ENCODE measurements around the gene TANGO2.

The TANGO2 gene

DNA sequence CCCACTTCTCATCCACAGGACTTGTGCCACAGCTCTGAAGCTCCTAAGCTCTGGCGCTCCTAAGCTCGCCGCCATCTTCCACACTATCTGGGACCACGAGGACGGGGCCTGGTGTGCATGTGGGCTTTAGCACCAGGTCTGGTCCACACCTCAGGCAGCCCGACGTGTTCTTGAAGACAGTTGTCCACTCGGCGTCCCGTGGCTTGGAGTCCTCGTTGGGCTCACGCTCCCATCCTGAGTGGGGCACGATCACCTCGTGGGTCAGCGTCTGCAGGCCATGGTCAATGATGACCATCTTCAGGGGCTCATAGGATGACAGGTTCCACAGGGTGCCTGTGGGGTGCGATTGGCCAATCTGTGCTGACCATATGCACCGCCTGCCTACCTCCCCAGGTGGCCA is 42.2 kb upstream of the TANGO2 start:
- H4K8ac ChIP-seq (ENCODE audit: low read length), result no peak overlapping the region
- H3K27me3 ChIP-seq (ENCODE audit: control insufficient read depth in 1 of 2, insufficient read depth in 1 of 2, low read length in 2 of 2), result peaks cover 0 to 8% of the 10 kb centered on the region in 2 experiments
- DNase-seq, result no peak
- H3K4me1 ChIP-seq (ENCODE audit: control insufficient read depth, insufficient read depth, low read depth, low read length), result peaks cover 40% of the 10 kb centered on the region
- H3K79me1 ChIP-seq (replicated peaks; ENCODE audit: low read length, poor library complexity, severe bottlenecking), result peaks cover 20% of the 10 kb centered on the region
- no peak overlapping the region for H3K23ac ChIP-seq (ENCODE audit: low read length in 2 of 2)
- H3K9me3 ChIP-seq (ENCODE audit: control insufficient read depth, low read length), result no peaks in the 10 kb centered on the region
- no peak overlapping the region for H2AFZ ChIP-seq (ENCODE audit: low read depth, low read length)
- no peak overlapping the region for H2BK5ac ChIP-seq (ENCODE audit: low read depth, low read length, poor library complexity, severe bottlenecking)
- H3K27ac ChIP-seq (ENCODE audit: low read length, poor library complexity, severe bottlenecking), result no peak overlapping the region
- no peak overlapping the region for H2BK15ac ChIP-seq (ENCODE audit: low read depth, poor library complexity, severe bottlenecking)
- H3K18ac ChIP-seq (ENCODE audit: low read depth in 1 of 2, low read length in 2 of 2), result no peak overlapping the region
- 97% methylated on average over 16 of the region's 17 CpGs for WGBS
- H3K9ac ChIP-seq (ENCODE audit: low read length), result no peak overlapping the region
- no peak overlapping the region for H3K4ac ChIP-seq (ENCODE audit: low read depth in 1 of 2, low read length in 2 of 2)
- H3K14ac ChIP-seq (ENCODE audit: low read length in 2 of 2), result no peak overlapping the region
- H4K91ac ChIP-seq (ENCODE audit: low read length), result no peak overlapping the region
- H2AK5ac ChIP-seq (ENCODE audit: low read length, severe bottlenecking), result no peak overlapping the region
- no peak overlapping the region for H3K4me2 ChIP-seq (ENCODE audit: low read length, poor library complexity, severe bottlenecking)
- H2BK120ac ChIP-seq (ENCODE audit: low read depth, low read length), result no peak overlapping the region
- H3K4me3 ChIP-seq (ENCODE audit: insufficient read depth in 1 of 2, low read depth in 1 of 2, low read length in 2 of 2), result no peak overlapping the region
- no peak overlapping the region for H2BK12ac ChIP-seq (ENCODE audit: low read length in 2 of 2)
- peaks cover 5 to 64% of the 10 kb centered on the region in 2 experiments for H3K36me3 ChIP-seq (ENCODE audit: control insufficient read depth in 1 of 2, insufficient read depth in 2 of 2, low read depth in 1 of 2, low read length in 2 of 2)

- no peak overlapping the region for H3K4ac ChIP-seq (ENCODE audit: low read depth in 1 of 2, low read length in 2 of 2)
- peaks cover 41% of the 10 kb centered on the region for H3K4me1 ChIP-seq (ENCODE audit: control insufficient read depth, insufficient read depth, low read depth, low read length)
- H3K36me3 ChIP-seq (ENCODE audit: control insufficient read depth in 1 of 2, insufficient read depth in 2 of 2, low read depth in 1 of 2, low read length in 2 of 2), result peaks cover 5 to 61% of the 10 kb centered on the region in 2 experiments
- DNase-seq, result no peak
- H2BK120ac ChIP-seq (ENCODE audit: low read depth, low read length), result no peak overlapping the region
- no peak overlapping the region for H2AK5ac ChIP-seq (ENCODE audit: low read length, severe bottlenecking)
- H3K9me3 ChIP-seq (ENCODE audit: control insufficient read depth, low read length), result no peaks in the 10 kb centered on the region
- H2BK15ac ChIP-seq (ENCODE audit: low read depth, poor library complexity, severe bottlenecking), result no peak overlapping the region
- H3K27ac ChIP-seq (ENCODE audit: low read length, poor library complexity, severe bottlenecking), result no peak overlapping the region
- no peak overlapping the region for H4K91ac ChIP-seq (ENCODE audit: low read length)
- WGBS, result 94% methylated on average over 47 of the region's 52 CpGs
- peaks cover 27% of the 10 kb centered on the region for H3K79me1 ChIP-seq (replicated peaks; ENCODE audit: low read length, poor library complexity, severe bottlenecking)
- no peak overlapping the region for H3K23ac ChIP-seq (ENCODE audit: low read length in 2 of 2)
- no peak overlapping the region for H3K9ac ChIP-seq (ENCODE audit: low read length)
- no peak overlapping the region for H4K8ac ChIP-seq (ENCODE audit: low read length)
- no peak overlapping the region for H2AFZ ChIP-seq (ENCODE audit: low read depth, low read length)
- no peak overlapping the region for H2BK5ac ChIP-seq (ENCODE audit: low read depth, low read length, poor library complexity, severe bottlenecking)
- H3K4me2 ChIP-seq (ENCODE audit: low read length, poor library complexity, severe bottlenecking), result no peak overlapping the region
- H3K18ac ChIP-seq (ENCODE audit: low read depth in 1 of 2, low read length in 2 of 2), result no peak overlapping the region
- no peak overlapping the region for H2BK12ac ChIP-seq (ENCODE audit: low read length in 2 of 2)
- H3K27me3 ChIP-seq (ENCODE audit: control insufficient read depth in 1 of 2, insufficient read depth in 1 of 2, low read length in 2 of 2), result peaks cover 0 to 8% of the 10 kb centered on the region in 2 experiments
- H3K4me3 ChIP-seq (ENCODE audit: insufficient read depth in 1 of 2, low read depth in 1 of 2, low read length in 2 of 2), result no peak overlapping the region
- no peak overlapping the region for H3K14ac ChIP-seq (ENCODE audit: low read length in 2 of 2)
These were observed 41.0 kb upstream of the TANGO2 start for GRCh38 chr22:19979712-19980493.

DNA sequence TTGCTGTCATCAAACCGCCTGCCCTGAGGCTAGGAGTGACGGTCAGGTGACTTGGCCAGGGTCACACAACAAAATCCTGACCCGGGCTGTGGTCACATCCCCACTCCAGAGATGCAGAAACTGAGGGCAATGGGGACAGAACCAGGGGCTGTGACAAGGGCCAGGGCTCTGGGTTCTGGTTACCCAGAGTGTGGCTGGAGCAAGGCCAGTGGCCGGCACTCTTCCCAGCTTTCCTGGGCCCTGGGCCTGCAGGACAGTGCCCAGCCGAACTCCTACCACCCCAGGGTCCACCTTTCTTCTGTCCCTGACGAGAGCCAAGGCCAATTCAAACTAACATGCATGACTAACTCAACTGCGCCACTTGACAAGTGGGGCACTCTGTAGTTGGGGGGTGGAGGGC is 40.1 kb upstream of the TANGO2 start:
- no peak overlapping the region for H3K18ac ChIP-seq (ENCODE audit: low read depth in 1 of 2, low read length in 2 of 2)
- no peak overlapping the region for H3K4me2 ChIP-seq (ENCODE audit: low read length, poor library complexity, severe bottlenecking)
- no peak overlapping the region for H2AK5ac ChIP-seq (ENCODE audit: low read length, severe bottlenecking)
- H2BK5ac ChIP-seq (ENCODE audit: low read depth, low read length, poor library complexity, severe bottlenecking), result no peak overlapping the region
- H3K27ac ChIP-seq (ENCODE audit: low read length, poor library complexity, severe bottlenecking), result no peak overlapping the region
- H2BK12ac ChIP-seq (ENCODE audit: low read length in 2 of 2), result no peak overlapping the region
- peaks cover 5 to 61% of the 10 kb centered on the region in 2 experiments for H3K36me3 ChIP-seq (ENCODE audit: control insufficient read depth in 1 of 2, insufficient read depth in 2 of 2, low read depth in 1 of 2, low read length in 2 of 2)
- H3K23ac ChIP-seq (ENCODE audit: low read length in 2 of 2), result no peak overlapping the region
- WGBS, result 97% methylated on average over 5 of the region's 7 CpGs
- no peak overlapping the region for H3K9ac ChIP-seq (ENCODE audit: low read length)
- H3K4ac ChIP-seq (ENCODE audit: low read depth in 1 of 2, low read length in 2 of 2), result no peak overlapping the region
- peaks cover 41% of the 10 kb centered on the region for H3K4me1 ChIP-seq (ENCODE audit: control insufficient read depth, insufficient read depth, low read depth, low read length)
- H3K4me3 ChIP-seq (ENCODE audit: insufficient read depth in 1 of 2, low read depth in 1 of 2, low read length in 2 of 2), result no peak overlapping the region
- H3K27me3 ChIP-seq (ENCODE audit: control insufficient read depth in 1 of 2, insufficient read depth in 1 of 2, low read length in 2 of 2), result peaks cover 0 to 8% of the 10 kb centered on the region in 2 experiments
- H4K91ac ChIP-seq (ENCODE audit: low read length), result no peak overlapping the region
- H2AFZ ChIP-seq (ENCODE audit: low read depth, low read length), result no peak overlapping the region
- H4K8ac ChIP-seq (ENCODE audit: low read length), result no peak overlapping the region
- H3K79me1 ChIP-seq (replicated peaks; ENCODE audit: low read length, poor library complexity, severe bottlenecking), result peaks cover 35% of the 10 kb centered on the region
- no peak overlapping the region for H2BK120ac ChIP-seq (ENCODE audit: low read depth, low read length)
- H3K9me3 ChIP-seq (ENCODE audit: control insufficient read depth, low read length), result no peaks in the 10 kb centered on the region
- no peak overlapping the region for H2BK15ac ChIP-seq (ENCODE audit: low read depth, poor library complexity, severe bottlenecking)
- no peak overlapping the region for H3K14ac ChIP-seq (ENCODE audit: low read length in 2 of 2)
- no peak for DNase-seq

DNA sequence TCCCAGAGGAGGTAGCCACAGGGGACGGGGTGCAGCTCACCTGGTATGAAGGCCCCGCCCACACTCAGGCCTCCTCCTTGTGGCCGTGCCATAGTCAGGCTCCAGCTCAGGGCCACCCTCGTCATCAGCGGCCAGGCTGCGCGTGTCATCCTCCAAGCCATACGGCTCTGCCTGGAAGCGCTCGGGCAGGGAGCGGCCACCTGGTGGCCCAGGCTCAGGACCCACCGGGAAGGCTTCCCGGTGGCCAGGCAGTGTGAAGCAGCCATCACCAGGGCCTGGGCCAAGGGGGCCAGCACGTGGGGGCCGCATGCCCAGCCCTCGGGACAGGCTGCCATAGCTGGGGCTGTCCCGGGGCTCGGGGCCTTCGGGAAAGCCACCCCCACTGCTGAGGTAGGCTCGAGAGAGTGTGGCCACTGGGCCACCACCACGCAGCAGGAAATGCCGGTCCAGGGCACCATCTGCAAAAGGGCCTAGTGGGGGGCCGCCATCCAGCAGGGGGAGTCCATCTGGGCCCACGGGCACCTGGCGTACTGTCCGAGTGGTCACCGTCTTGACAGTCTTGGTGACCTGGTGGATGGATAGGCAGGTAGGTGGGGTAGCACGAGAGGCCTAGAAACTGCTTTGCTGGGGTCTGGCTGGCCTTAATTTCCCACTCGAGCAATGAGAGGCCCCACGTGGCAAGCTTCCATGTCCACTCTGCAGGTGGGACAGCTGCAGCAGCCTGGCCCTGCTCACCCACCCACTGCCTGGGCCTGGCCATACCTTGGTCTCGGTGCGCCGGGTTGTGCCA is 39.5 kb upstream of the TANGO2 start:
- Histone ChIP-seq H3K79me1 (replicated peaks; ENCODE audit: low read length, poor library complexity, severe bottlenecking) (peaks cover 40% of the 10 kb centered on the region), H4K8ac (ENCODE audit: low read length) (no peak overlapping the region), H2AFZ (ENCODE audit: low read depth, low read length) (no peak overlapping the region), H3K9me3 (ENCODE audit: control insufficient read depth, low read length) (no peaks in the 10 kb centered on the region), H4K91ac (ENCODE audit: low read length) (no peak overlapping the region), H3K9ac (ENCODE audit: low read length) (no peak overlapping the region), H3K4me3 (ENCODE audit: insufficient read depth in 1 of 2, low read depth in 1 of 2, low read length in 2 of 2) (no peak overlapping the region), H2BK120ac (ENCODE audit: low read depth, low read length) (no peak overlapping the region), H3K4me1 (ENCODE audit: control insufficient read depth, insufficient read depth, low read depth, low read length) (peaks cover 45% of the 10 kb centered on the region), H2BK5ac (ENCODE audit: low read depth, low read length, poor library complexity, severe bottlenecking) (no peak overlapping the region), H3K27me3 (ENCODE audit: control insufficient read depth in 1 of 2, insufficient read depth in 1 of 2, low read length in 2 of 2) (peaks cover 0 to 5% of the 10 kb centered on the region in 2 experiments), H3K18ac (ENCODE audit: low read depth in 1 of 2, low read length in 2 of 2) (no peak overlapping the region), H3K23ac (ENCODE audit: low read length in 2 of 2) (no peak overlapping the region), H2BK15ac (ENCODE audit: low read depth, poor library complexity, severe bottlenecking) (no peak overlapping the region), H2AK5ac (ENCODE audit: low read length, severe bottlenecking) (no peak overlapping the region), H3K36me3 (ENCODE audit: control insufficient read depth in 1 of 2, insufficient read depth in 2 of 2, low read depth in 1 of 2, low read length in 2 of 2) (peaks cover 5 to 61% of the 10 kb centered on the region in 2 experiments), H3K4ac (ENCODE audit: low read depth in 1 of 2, low read length in 2 of 2) (no peak overlapping the region), H3K4me2 (ENCODE audit: low read length, poor library complexity, severe bottlenecking) (no peak overlapping the region), H3K14ac (ENCODE audit: low read length in 2 of 2) (no peak overlapping the region), H2BK12ac (ENCODE audit: low read length in 2 of 2) (no peak overlapping the region), H3K27ac (ENCODE audit: low read length, poor library complexity, severe bottlenecking) (no peak overlapping the region)
- WGBS, result 96% methylated on average over 33 of the region's 33 CpGs
- no peak for DNase-seq

Measured in mesenchymal stem cell (in vitro differentiated cells and primary cell).